AG04450 (cell line): ENCODE results near the gene ZPBP2. TPM values are rescaled to one million over a fixed set of nuclear protein-coding genes. Genes with fewer than 3 reads are reported as not detected.

Experiments
- CTCF ChIA-PET: fragments of 300-600, 350-600 bp; formaldehyde crosslinking; extraction: SDS; loops from one replicate; lab custom pipeline; 2022; ENCODE audit warnings: antibody characterized with exemption, inconsistent platforms; lab: Charles Lee
- POLR2A ChIA-PET: fragments of 350-600 bp; formaldehyde crosslinking; extraction: SDS; loops from one replicate; lab custom pipeline; 2021; ENCODE audit warnings: antibody characterized with exemption, inconsistent platforms; lab: Yijun Ruan, JAX
- DNase-seq: peaks from one replicate; pipeline ENCODE4 v3.0.0-alpha.2; 2011; ENCODE audit warnings: low read depth, low spot score
- H3K27ac ChIP-seq: one replicate; pipeline ENCODE4 v1.5.1; 2012; ENCODE audit warnings: low read depth, low read length, control low read depth
- H3K27me3 ChIP-seq: one replicate; pipeline ENCODE4 v1.6.0; 2012; ENCODE audit warnings: low read length; ENCODE audit not compliant: control insufficient read depth, insufficient read depth
- H3K4me3 ChIP-seq: 2 replicates; pipeline ENCODE4 v1.5.1; 2011; ENCODE audit warnings: mild to moderate bottlenecking, low read depth, low read length, control low read depth
- H3K9me3 ChIP-seq: 2 replicates; pipeline ENCODE4 v1.5.1; 2012; ENCODE audit warnings: low read length; ENCODE audit not compliant: control insufficient read depth, insufficient read depth
- CTCF ChIP-seq: IDR thresholded peaks from 2 replicates; pipeline ENCODE4 v1.5.1; 2011; ENCODE audit warnings: low read depth, low read length, control low read depth, inconsistent platforms
- polyA plus RNA-seq: library from polyadenylated mRNA; depleted of rRNA; stranded (reverse); fragments of >200 nt; gene quantifications from 2 replicates; pipeline ENCODE4 v1.2.3, GENCODE V29; 2011

The ZPBP2 gene
- polyA plus RNA-seq, 1 experiment = not detected

GRCh38 chr17:39922006-39922405, 54.0 kb downstream of the ZPBP2 start:
- Histone ChIP-seq H3K9me3 (no peaks in the 10 kb centered on the region), H3K27me3 (no peaks in the 10 kb centered on the region), H3K27ac (no peak overlapping the region), H3K4me3 (no peak overlapping the region)
- CTCF ChIA-PET = interaction anchor here (0.8 kb wide), 1 partner anchor 58 kb away, joined by 4 read pairs; no protein-coding TSS in a partner anchor
- no peak for TF ChIP-seq CTCF
- POLR2A ChIA-PET = no interaction called here
- no peak for DNase-seq

GRCh38 chr17:39923230-39923629, 55.2 kb downstream of the ZPBP2 start:
- no peak overlapping the region for H3K4me3 ChIP-seq
- no peak for TF ChIP-seq CTCF
- no peaks in the 10 kb centered on the region for H3K27me3 ChIP-seq
- no peak overlapping the region for H3K27ac ChIP-seq
- ChIA-PET CTCF (no interaction called here), POLR2A (no interaction called here)
- H3K9me3 ChIP-seq = no peaks in the 10 kb centered on the region
- DNase-seq = no peak

- CTCF ChIA-PET = no interaction called here
- no peak overlapping the region for H3K4me3 ChIP-seq
- POLR2A ChIA-PET = no interaction called here
- no peak for TF ChIP-seq CTCF
- no peaks in the 10 kb centered on the region for H3K9me3 ChIP-seq
- DNase-seq = no peak
- H3K27me3 ChIP-seq = no peaks in the 10 kb centered on the region
- H3K27ac ChIP-seq = no peak overlapping the region
These were observed 56.1 kb downstream of the ZPBP2 start for GRCh38 chr17:39923836-39924690.

GRCh38 chr17:39924691-39925055, 56.7 kb downstream of the ZPBP2 start:
- Histone ChIP-seq H3K9me3 (no peaks in the 10 kb centered on the region), H3K27me3 (no peaks in the 10 kb centered on the region), H3K4me3 (no peak overlapping the region), H3K27ac (no peak overlapping the region)
- ChIA-PET CTCF (interaction anchor here (0.8 kb wide), 1 partner anchor 34 kb away, joined by 3 read pairs; no protein-coding TSS in a partner anchor), POLR2A (no interaction called here)
- no peak for DNase-seq
- no peak for TF ChIP-seq CTCF
